T-cell (primary cell): ENCODE results near the gene PRKAR1B. TPM values are rescaled to one million over a fixed set of nuclear protein-coding genes. Genes with fewer than 3 reads are reported as not detected.

Source experiments
- ATAC-seq, 4 experiments: fragments of 200-7000 bp in 3 of 4; fragments of 150-1000 bp in 1 of 4; cut with Tn5 transposase; replicated peaks in 1 of 4; 1 replicate in 3 of 4; 2 replicates in 1 of 4; pipeline ENCODE4 v1.10.0; 2021; ENCODE audit warnings: moderate library complexity in 3 of 4, mild to moderate bottlenecking in 2 of 4, moderate number of reproducible peaks in 1 of 4
- CTCF ChIA-PET, 2 donors: fragments of 300-600 bp; sonication (Branson Sonifier 250); formaldehyde crosslinking; loops; one replicate each; lab custom pipeline; 2022; ENCODE audit warnings: antibody characterized with exemption in 2 of 2; lab: Charles Lee
- POLR2A ChIA-PET, 2 donors: fragments of 300-600 bp; sonication (Branson Sonifier 250); formaldehyde crosslinking; loops; one replicate each; lab custom pipeline; 2022; ENCODE audit warnings: antibody characterized with exemption in 2 of 2; lab: Charles Lee
- DNase-seq, 35 experiments: peaks; one replicate each; pipeline versions ENCODE4 v3.0.0 to v3.0.0-alpha.2; 2013 to 2023
- H3K27ac ChIP-seq: one replicate; pipeline ENCODE4 v1.5.1; 2013; ENCODE audit warnings: low read length
- H3K27me3 ChIP-seq, 2 experiments: replicated peaks in 1 of 2; 1 replicate in 1 of 2; 2 replicates in 1 of 2; pipeline versions ENCODE4 v1.6.1 to v1.7.0; 2013; ENCODE audit warnings: low read length in 1 of 2, mixed read lengths in 1 of 2; ENCODE audit not compliant: control insufficient read depth in 2 of 2, insufficient read depth in 2 of 2; ENCODE audit errors: extremely low read depth in 1 of 2
- H3K36me3 ChIP-seq, 2 donors: 1 replicate in 1 of 2; 2 replicates in 1 of 2; pipeline versions ENCODE4 v1.6.1 to v1.7.0; 2013; ENCODE audit warnings: low read length in 1 of 2; ENCODE audit not compliant: control insufficient read depth in 2 of 2, insufficient read depth in 1 of 2; ENCODE audit errors: extremely low read depth in 1 of 2
- H3K4me1 ChIP-seq, 2 experiments: 1 replicate in 1 of 2; 2 replicates in 1 of 2; pipeline versions ENCODE4 v1.6.1 to v1.7.0; 2013; ENCODE audit warnings: low read length in 2 of 2, mixed read lengths in 1 of 2; ENCODE audit not compliant: insufficient read depth in 2 of 2, control insufficient read depth in 1 of 2; ENCODE audit errors: extremely low read depth in 1 of 2
- H3K4me3 ChIP-seq, 2 donors: 1 replicate in 1 of 2; 2 replicates in 1 of 2; pipeline versions ENCODE4 v1.5.1 to v1.7.0; 2013; ENCODE audit warnings: mild to moderate bottlenecking in 2 of 2, low read length in 1 of 2, moderate library complexity in 1 of 2; ENCODE audit not compliant: control insufficient read depth in 1 of 2; ENCODE audit errors: extremely low read depth in 1 of 2
- H3K9me3 ChIP-seq: 2 replicates; pipeline ENCODE4 v1.7.0; 2013
- H3K27ac Mint-ChIP-seq, 2 donors: one replicate each; pipeline ENCODE4 v1.8.0; 2020 to 2021; ENCODE audit warnings: mild to moderate bottlenecking in 2 of 2, mixed read lengths in 2 of 2
- H3K27me3 Mint-ChIP-seq, 2 donors: one replicate each; pipeline ENCODE4 v1.8.0; 2021 to 2022; ENCODE audit warnings: mixed read lengths in 2 of 2
- H3K36me3 Mint-ChIP-seq: one replicate; pipeline ENCODE4 v1.8.0; 2021; ENCODE audit warnings: mixed read lengths
- H3K4me1 Mint-ChIP-seq, 3 donors: one replicate each; pipeline ENCODE4 v1.8.0; 2020 to 2022; ENCODE audit warnings: mixed read lengths in 3 of 3, mild to moderate bottlenecking in 1 of 3
- H3K4me3 Mint-ChIP-seq, 3 donors: one replicate each; pipeline ENCODE4 v1.8.0; 2020 to 2022; ENCODE audit warnings: mild to moderate bottlenecking in 3 of 3, mixed read lengths in 3 of 3, moderate library complexity in 3 of 3
- H3K9me3 Mint-ChIP-seq, 3 donors: one replicate each; pipeline ENCODE4 v1.8.0; 2020 to 2022; ENCODE audit warnings: mixed read lengths in 3 of 3
- WGBS: methylation state at CpG from one replicate; pipeline ENCODE4 v1.1.5; 2013; ENCODE audit warnings: missing lambda C conversion rate; ENCODE audit not compliant: insufficient coverage; 5-methylcytosine and 5-hydroxymethylcytosine counted together
- total RNA-seq, 35 experiments: library from RNA in 6 of 35; stranded (reverse) in 6 of 35; fragments of 120-200 nt in 1 of 35; gene quantifications; one replicate each; pipeline versions ENCODE4 v1.2.1 to v1.2.4 and lab custom pipeline; 2013 to 2026

PRKAR1B gene
- total RNA-seq, 5 donors from 2014 or later (not counting 1 experiment from before 2014, with no cell fraction given) = 20.7 to 35.4 (median 24.4) TPM

DNA sequence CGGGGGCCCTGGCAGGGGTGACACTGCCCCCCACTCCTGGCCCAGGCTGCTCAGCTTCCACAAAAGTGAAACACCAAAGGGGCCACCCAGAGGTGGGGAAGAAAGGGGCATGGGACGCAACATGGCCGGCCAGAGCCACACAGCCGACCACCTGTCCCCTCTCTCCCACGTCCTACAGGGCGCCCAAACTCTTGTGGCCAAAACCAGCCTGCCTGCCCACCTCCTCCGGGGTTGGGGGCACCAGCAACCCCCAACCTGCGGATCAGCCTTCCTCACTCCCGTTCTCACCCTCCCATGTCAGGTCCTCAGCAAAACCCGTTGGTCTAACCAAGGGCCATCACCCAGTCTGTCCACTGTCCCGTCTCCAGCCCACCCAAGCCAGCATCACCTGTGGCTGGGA, 80.1 kb downstream of the PRKAR1B start:
- CTCF ChIA-PET = interaction anchor here in 1 of 2 donors (0.7 kb wide), 1 partner anchor 21 kb away, joined by 4 read pairs; no protein-coding TSS in a partner anchor
- no peaks in the 10 kb centered on the region for H3K9me3 Mint-ChIP-seq

DNA sequence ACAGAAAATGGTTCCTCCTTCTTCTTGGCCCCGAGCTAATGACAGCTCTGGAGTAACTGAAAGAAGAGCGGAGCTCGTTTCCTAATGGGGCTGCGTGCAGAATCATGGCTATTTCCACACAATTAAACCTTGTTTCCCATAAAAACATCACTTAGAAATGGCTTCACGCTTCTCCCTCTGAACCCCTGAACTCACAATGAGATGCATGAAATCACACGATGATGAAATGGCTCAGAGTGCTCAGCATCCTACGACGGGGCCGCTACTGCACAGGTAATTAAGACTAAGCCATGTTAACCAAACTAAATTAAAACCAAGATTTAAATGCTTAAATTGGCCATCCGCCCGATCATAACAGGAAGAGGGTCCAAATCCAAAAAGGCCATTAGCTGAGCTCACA, 80.6 kb downstream of the PRKAR1B start:
- no peak overlapping the region for H3K27ac Mint-ChIP-seq
- H3K36me3 Mint-ChIP-seq = no peaks in the 10 kb centered on the region
- no peak for ATAC-seq

More for the DNA sequence above, 80.1 kb downstream of the PRKAR1B start:
- H3K27me3 ChIP-seq = no peaks in the 10 kb centered on the region
- H3K9me3 ChIP-seq = no peaks in the 10 kb centered on the region
- no peak overlapping the region for H3K4me3 ChIP-seq
- peaks cover 2 to 3% of the 10 kb centered on the region in 2 donors for H3K36me3 ChIP-seq
- no peak overlapping the region for H3K27ac ChIP-seq
- H3K27me3 Mint-ChIP-seq = no peaks in the 10 kb centered on the region
- POLR2A ChIA-PET = no interaction called here
- H3K36me3 Mint-ChIP-seq = no peaks in the 10 kb centered on the region
- ATAC-seq = no peak
- H3K27ac Mint-ChIP-seq = no peak overlapping the region
- WGBS = 92% methylated on average over 10 of the region's 11 CpGs
- H3K4me1 ChIP-seq = peaks cover 0 to 4% of the 10 kb centered on the region in 2 experiments
- no peaks in the 10 kb centered on the region for H3K4me1 Mint-ChIP-seq
- no peak overlapping the region for H3K4me3 Mint-ChIP-seq
- DNase-seq = no peak

DNA sequence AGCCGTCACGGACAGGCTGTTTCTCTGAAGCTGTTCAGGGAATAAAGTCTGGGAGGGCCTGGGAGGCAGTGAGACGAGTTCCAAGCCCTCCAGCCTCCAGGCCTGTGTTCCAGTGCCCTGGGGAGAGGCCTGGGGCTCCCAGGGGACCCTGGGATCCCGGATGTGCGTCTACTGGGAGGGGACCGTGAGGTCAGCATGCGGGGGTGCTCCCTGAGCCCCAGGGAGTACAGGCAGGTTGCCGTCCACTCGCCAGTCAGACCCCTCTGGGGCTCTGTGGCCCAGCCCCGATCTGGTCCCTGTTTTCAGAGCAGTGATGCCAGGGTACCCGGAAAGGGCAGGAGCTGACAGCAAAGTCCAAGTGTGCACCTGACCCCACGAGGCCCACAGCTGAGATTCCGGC, 81.5 kb downstream of the PRKAR1B start:
- peaks cover 2 to 3% of the 10 kb centered on the region in 2 donors for H3K36me3 ChIP-seq
- H3K4me3 ChIP-seq = no peak overlapping the region
- 87% methylated on average over 13 of the region's 13 CpGs for WGBS
- ATAC-seq (no peak), DNase-seq (no peak)
- Mint-ChIP-seq H3K27ac (no peak overlapping the region), H3K27me3 (no peaks in the 10 kb centered on the region), H3K9me3 (no peaks in the 10 kb centered on the region), H3K4me1 (peaks cover 4 to 7% (median 7%) of the 10 kb centered on the region in 3 donors), H3K36me3 (no peaks in the 10 kb centered on the region), H3K4me3 (no peak overlapping the region)
- no peaks in the 10 kb centered on the region for H3K9me3 ChIP-seq
- POLR2A ChIA-PET = no interaction called here
- H3K27ac ChIP-seq = no peak overlapping the region
- H3K4me1 ChIP-seq = no peaks in the 10 kb centered on the region
- CTCF ChIA-PET = no interaction called here
- no peaks in the 10 kb centered on the region for H3K27me3 ChIP-seq

More for the DNA sequence above, 80.6 kb downstream of the PRKAR1B start:
- no peaks in the 10 kb centered on the region for H3K27me3 ChIP-seq
- Mint-ChIP-seq H3K9me3 (no peaks in the 10 kb centered on the region), H3K4me1 (peaks cover 0 to under 1% (median 0%) of the 10 kb centered on the region in 3 donors), H3K4me3 (no peak overlapping the region), H3K27me3 (no peaks in the 10 kb centered on the region)
- peaks cover 2 to 3% of the 10 kb centered on the region in 2 donors for H3K36me3 ChIP-seq
- peaks cover 0 to 4% of the 10 kb centered on the region in 2 experiments for H3K4me1 ChIP-seq
- H3K27ac ChIP-seq = no peak overlapping the region
- no peak overlapping the region for H3K4me3 ChIP-seq
- 91% methylated on average over 11 of the region's 11 CpGs for WGBS
- ChIA-PET POLR2A (no interaction called here), CTCF (no interaction called here)
- no peaks in the 10 kb centered on the region for H3K9me3 ChIP-seq
- DNase-seq = no peak

DNA sequence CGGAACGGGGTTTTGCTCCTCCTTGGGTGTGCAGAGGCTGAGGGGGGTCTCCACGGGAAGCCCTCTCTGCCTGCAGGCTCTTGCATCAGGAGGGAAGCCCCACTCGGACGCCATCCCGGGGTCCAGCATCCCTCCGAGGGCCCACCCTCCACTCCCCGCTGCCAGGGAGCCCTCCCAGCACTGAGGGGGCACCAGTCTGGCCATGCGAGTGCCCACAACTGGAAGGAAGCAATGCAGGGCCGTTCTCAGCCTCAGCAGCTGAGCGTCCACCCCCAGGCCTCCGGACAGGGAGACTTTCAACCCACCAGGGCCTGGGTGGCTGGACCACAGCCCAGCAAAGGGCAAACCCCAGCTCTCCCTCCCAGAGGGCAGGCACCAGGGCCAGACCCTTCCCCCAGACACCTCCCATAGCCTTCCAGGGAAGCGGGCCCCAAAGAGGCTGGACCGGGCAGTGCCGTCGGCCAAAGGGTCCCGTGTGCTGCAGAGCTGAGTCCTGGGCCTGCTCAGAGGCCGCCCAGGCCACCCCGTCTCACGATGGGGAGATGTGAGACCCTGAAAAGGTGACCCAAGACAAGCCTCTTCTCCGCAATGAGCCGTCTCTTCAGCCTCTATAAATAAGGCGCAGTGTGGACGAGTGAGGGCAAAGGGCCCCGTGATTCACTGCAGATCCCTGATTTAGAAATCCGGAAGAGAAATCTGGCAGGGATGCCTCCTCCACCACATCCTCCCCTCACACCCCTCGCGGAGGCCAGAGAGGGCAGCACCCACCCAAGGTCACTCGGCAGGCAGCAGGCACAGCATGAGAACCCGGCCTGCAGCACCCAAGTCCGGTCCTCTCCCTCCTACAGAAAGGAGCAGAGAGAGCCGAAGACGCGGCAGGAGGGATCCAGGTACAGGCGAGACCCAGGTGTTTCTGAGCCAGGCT, 82.4 kb downstream of the PRKAR1B start:
- 96% methylated on average over 33 of the region's 35 CpGs for WGBS
- DNase-seq = no peak
- Mint-ChIP-seq H3K4me3 (no peak overlapping the region), H3K9me3 (no peaks in the 10 kb centered on the region), H3K27me3 (no peaks in the 10 kb centered on the region), H3K27ac (no peak overlapping the region), H3K4me1 (peaks cover 9 to 15% (median 11%) of the 10 kb centered on the region in 3 donors), H3K36me3 (no peaks in the 10 kb centered on the region)
- no peaks in the 10 kb centered on the region for H3K9me3 ChIP-seq
- CTCF ChIA-PET = no interaction called here
- peaks cover 2 to 3% of the 10 kb centered on the region in 2 donors for H3K36me3 ChIP-seq
- POLR2A ChIA-PET = no interaction called here
- H3K27ac ChIP-seq = no peak overlapping the region
- no peak overlapping the region for H3K4me3 ChIP-seq
- ATAC-seq = no peak
- no peaks in the 10 kb centered on the region for H3K27me3 ChIP-seq
- H3K4me1 ChIP-seq = peaks cover 0 to 8% of the 10 kb centered on the region in 2 experiments

DNA sequence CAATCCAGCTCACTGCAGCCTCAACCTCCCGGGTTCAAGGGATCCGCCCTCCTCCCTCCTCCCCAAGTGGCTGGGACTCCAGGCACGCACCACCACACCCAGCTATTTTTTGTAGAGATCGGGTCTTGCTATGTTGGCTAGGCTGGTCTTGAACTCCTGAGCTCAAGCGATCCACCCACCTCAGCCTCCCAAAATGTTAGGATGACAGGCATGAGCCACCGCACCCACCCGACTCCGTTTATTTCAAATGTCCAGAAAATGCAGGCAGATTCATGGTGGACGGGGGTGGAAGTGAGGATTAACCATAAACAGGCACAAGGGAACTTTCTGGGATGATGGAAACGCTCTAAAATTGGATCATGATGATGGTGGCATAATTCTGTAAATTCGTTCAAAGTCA, 85.1 kb downstream of the PRKAR1B start:
- H3K4me1 Mint-ChIP-seq = peaks cover 13 to 20% (median 15%) of the 10 kb centered on the region in 3 donors
- H3K27ac Mint-ChIP-seq = no peak overlapping the region
- H3K27me3 Mint-ChIP-seq = no peaks in the 10 kb centered on the region
- no peak overlapping the region for H3K27ac ChIP-seq
- H3K36me3 ChIP-seq = peaks cover 2 to 3% of the 10 kb centered on the region in 2 donors
- H3K4me3 ChIP-seq = no peak overlapping the region
- 90% methylated on average over 2 of the region's 11 CpGs for WGBS
- no peaks in the 10 kb centered on the region for H3K36me3 Mint-ChIP-seq
- CTCF ChIA-PET = no interaction called here
- no peaks in the 10 kb centered on the region for H3K27me3 ChIP-seq
- POLR2A ChIA-PET = no interaction called here
- H3K9me3 ChIP-seq = no peaks in the 10 kb centered on the region
- ATAC-seq (no peak), DNase-seq (no peak)
- no peaks in the 10 kb centered on the region for H3K9me3 Mint-ChIP-seq
- H3K4me3 Mint-ChIP-seq = no peak overlapping the region
- H3K4me1 ChIP-seq = peaks cover 0 to 8% of the 10 kb centered on the region in 2 experiments

DNA sequence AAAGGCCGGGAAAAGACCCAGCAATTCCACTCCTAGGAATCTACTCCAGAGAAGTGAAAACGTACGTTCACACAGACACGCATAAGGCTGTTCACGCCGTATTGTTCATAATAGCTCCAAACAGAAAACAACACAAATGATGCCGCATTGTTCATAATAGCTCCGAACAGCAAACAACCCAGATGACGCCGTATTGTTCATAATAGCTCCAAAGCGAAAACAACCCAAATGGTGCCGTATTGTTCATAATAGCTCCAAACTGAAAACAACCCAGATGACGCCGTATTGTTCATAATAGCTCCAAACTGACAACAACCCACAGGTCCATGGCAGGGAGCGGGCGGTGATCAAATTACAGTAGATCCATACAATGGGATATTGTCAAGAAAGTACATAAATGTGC, 85.8 kb downstream of the PRKAR1B start:
- no peak for ATAC-seq
- ChIA-PET CTCF (interaction anchor here in 1 of 2 donors (1.1 kb wide), 1 partner anchor 9 kb away, joined by 3 read pairs; no protein-coding TSS in a partner anchor), POLR2A (no interaction called here)
- Mint-ChIP-seq H3K27ac (no peak overlapping the region), H3K4me3 (no peak overlapping the region), H3K36me3 (no peaks in the 10 kb centered on the region), H3K27me3 (no peaks in the 10 kb centered on the region), H3K4me1 (peaks cover 17 to 25% (median 18%) of the 10 kb centered on the region in 3 donors), H3K9me3 (no peaks in the 10 kb centered on the region)
- Histone ChIP-seq H3K27ac (no peak overlapping the region), H3K4me3 (no peak overlapping the region), H3K4me1 (peaks cover 0 to 12% of the 10 kb centered on the region in 2 experiments), H3K9me3 (no peaks in the 10 kb centered on the region), H3K36me3 (peaks cover 2 to 3% of the 10 kb centered on the region in 2 donors), H3K27me3 (no peaks in the 10 kb centered on the region)
- no peak for DNase-seq
- 96% methylated on average over 11 of the region's 16 CpGs for WGBS
